Measurements from ENCODE around the gene MMAB. TPM values are rescaled to one million over a fixed set of nuclear protein-coding genes. Genes with fewer than 3 reads are reported as not detected.

The MMAB gene
- total and polyA plus RNA-seq, 2 donors: 28.7 to 30.7 TPM

DNA sequence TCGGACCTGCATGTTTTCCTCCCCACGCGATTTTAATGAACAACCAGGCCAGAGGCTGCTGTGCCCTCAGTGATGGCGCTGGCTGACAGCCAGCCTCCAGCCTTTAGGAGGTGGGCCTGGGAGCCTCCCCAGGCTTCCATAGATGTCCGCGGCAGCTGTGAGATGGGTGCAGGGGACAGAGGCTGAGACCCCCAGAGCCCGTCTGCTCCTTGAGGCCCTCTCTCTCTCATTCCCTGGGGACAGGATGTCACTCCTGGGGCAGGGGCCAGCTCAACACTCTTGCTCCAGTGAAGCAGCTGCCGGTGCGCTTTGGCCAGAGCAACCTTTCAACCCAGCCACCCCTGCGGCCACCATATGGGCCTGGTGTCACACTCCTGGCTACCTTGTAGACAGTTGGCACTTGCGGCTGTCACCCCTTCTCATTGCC lies 25.1 kb upstream of the MMAB start:
- H3K9me3 ChIP-seq (ENCODE audit: control insufficient read depth in 2 of 2, insufficient read depth in 1 of 2, low read length in 1 of 2): no peaks in the 10 kb centered on the region
- DNase-seq (ENCODE audit: low read depth in 6 of 9, low spot score in 9 of 9): no peak
- no peak overlapping the region for H3K4me3 ChIP-seq (ENCODE audit: low read length in 2 of 2)
- H3K36me3 ChIP-seq (ENCODE audit: control insufficient read depth in 2 of 2, insufficient read depth in 2 of 2, low read length in 1 of 2): no peaks in the 10 kb centered on the region
- WGBS: 98% methylated on average over 11 of the region's 11 CpGs
- H3K4me1 ChIP-seq (ENCODE audit: control insufficient read depth in 2 of 2, insufficient read depth in 2 of 2, low read length in 2 of 2): peaks cover 0 to 18% of the 10 kb centered on the region in 2 donors
- H3K27me3 ChIP-seq (ENCODE audit: control insufficient read depth in 2 of 2, insufficient read depth in 1 of 2, low read length in 1 of 2): peaks cover 0 to 4% of the 10 kb centered on the region in 2 donors
- H3K27ac ChIP-seq (ENCODE audit: low read depth in 1 of 2, low read length in 1 of 2): no peak overlapping the region

GRCh38 chr12:109597795-109598427 lies 24.6 kb upstream of the MMAB start:
- peak in 7 of 9 donors; percentile 19 to 58 (median 29) for DNase-seq (ENCODE audit: low read depth in 6 of 9, low spot score in 9 of 9)
- Histone ChIP-seq H3K4me3 (ENCODE audit: low read length in 2 of 2) (no peak overlapping the region), H3K27me3 (ENCODE audit: control insufficient read depth in 2 of 2, insufficient read depth in 1 of 2, low read length in 1 of 2) (peaks cover 0 to 3% of the 10 kb centered on the region in 2 donors), H3K36me3 (ENCODE audit: control insufficient read depth in 2 of 2, insufficient read depth in 2 of 2, low read length in 1 of 2) (no peaks in the 10 kb centered on the region), H3K4me1 (ENCODE audit: control insufficient read depth in 2 of 2, insufficient read depth in 2 of 2, low read length in 2 of 2) (peaks cover 0 to 18% of the 10 kb centered on the region in 2 donors), H3K9me3 (ENCODE audit: control insufficient read depth in 2 of 2, insufficient read depth in 1 of 2, low read length in 1 of 2) (no peaks in the 10 kb centered on the region), H3K27ac (ENCODE audit: low read depth in 1 of 2, low read length in 1 of 2) (no peak overlapping the region)
- WGBS: 53% methylated on average over 27 of the region's 27 CpGs

DNA sequence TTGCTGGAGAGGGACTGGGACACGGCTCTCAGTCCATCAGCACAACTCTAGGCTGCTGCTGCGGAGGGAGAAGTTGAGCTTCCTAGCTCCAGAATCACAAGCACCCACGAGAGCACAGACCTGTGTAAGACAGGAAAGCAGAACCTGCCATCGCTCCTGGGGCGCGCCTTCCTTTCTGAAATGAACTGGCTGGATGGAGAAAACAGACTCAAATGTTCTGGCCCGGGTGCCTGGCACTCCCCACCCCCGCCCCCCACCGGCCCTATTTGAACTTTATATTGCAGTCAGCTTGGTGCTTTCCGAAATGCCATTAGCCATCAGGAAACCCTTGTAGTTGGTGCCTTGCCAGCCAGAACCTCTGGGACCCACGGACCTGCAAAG lies 24.1 kb upstream of the MMAB start:
- no peak for DNase-seq (ENCODE audit: low read depth in 6 of 9, low spot score in 9 of 9)
- H3K27me3 ChIP-seq (ENCODE audit: control insufficient read depth in 2 of 2, insufficient read depth in 1 of 2, low read length in 1 of 2): no peaks in the 10 kb centered on the region
- 54% methylated on average over 11 of the region's 11 CpGs for WGBS
- no peaks in the 10 kb centered on the region for H3K36me3 ChIP-seq (ENCODE audit: control insufficient read depth in 2 of 2, insufficient read depth in 2 of 2, low read length in 1 of 2)
- H3K27ac ChIP-seq (ENCODE audit: low read depth in 1 of 2, low read length in 1 of 2): no peak overlapping the region
- no peak overlapping the region for H3K4me3 ChIP-seq (ENCODE audit: low read length in 2 of 2)
- H3K9me3 ChIP-seq (ENCODE audit: control insufficient read depth in 2 of 2, insufficient read depth in 1 of 2, low read length in 1 of 2): no peaks in the 10 kb centered on the region
- H3K4me1 ChIP-seq (ENCODE audit: control insufficient read depth in 2 of 2, insufficient read depth in 2 of 2, low read length in 2 of 2): peaks cover 0 to 18% of the 10 kb centered on the region in 2 donors

- no peak overlapping the region for H3K4me3 ChIP-seq (ENCODE audit: low read length in 2 of 2)
- H3K27ac ChIP-seq (ENCODE audit: low read depth in 1 of 2, low read length in 1 of 2): no peak overlapping the region
- 96% methylated on average over 24 of the region's 24 CpGs for WGBS
- DNase-seq (ENCODE audit: low read depth in 6 of 9, low spot score in 9 of 9): no peak
- H3K36me3 ChIP-seq (ENCODE audit: control insufficient read depth in 2 of 2, insufficient read depth in 2 of 2, low read length in 1 of 2): no peaks in the 10 kb centered on the region
- H3K9me3 ChIP-seq (ENCODE audit: control insufficient read depth in 2 of 2, insufficient read depth in 1 of 2, low read length in 1 of 2): no peaks in the 10 kb centered on the region
- H3K27me3 ChIP-seq (ENCODE audit: control insufficient read depth in 2 of 2, insufficient read depth in 1 of 2, low read length in 1 of 2): no peaks in the 10 kb centered on the region
- peaks cover 0 to 18% of the 10 kb centered on the region in 2 donors for H3K4me1 ChIP-seq (ENCODE audit: control insufficient read depth in 2 of 2, insufficient read depth in 2 of 2, low read length in 2 of 2)
Measured at GRCh38 chr12:109596418-109597244, 23.3 kb upstream of the MMAB start.

DNA sequence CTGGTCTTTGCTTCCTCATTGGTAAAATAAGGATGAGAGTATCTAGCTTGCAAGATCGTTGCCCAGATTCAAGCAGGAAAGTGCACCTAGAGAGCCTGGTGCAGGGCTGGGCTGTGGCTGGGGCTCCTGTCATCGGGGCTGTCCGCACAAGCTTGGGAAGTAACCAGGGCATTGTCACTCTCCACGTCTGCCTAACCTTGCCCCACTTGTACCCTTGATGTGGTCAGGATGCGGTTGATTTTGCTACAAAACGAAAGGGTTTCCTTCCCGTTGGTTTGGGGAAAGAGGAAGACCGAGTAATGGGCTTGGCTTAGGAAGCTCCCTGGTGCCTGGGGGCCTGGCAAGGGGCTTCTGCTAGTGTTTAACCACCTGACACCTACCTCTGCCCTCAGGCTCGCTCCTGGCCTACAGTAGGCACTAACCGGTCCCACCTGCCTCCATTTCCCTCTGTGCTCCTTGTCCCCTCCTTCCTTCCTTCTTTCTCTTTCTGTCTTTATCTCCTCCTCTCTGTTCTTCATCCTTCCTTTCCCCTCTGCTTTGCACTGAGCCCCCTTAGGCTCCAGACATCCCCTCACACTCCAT lies 22.1 kb upstream of the MMAB start:
- 5% methylated on average over 10 of the region's 10 CpGs for WGBS
- H3K36me3 ChIP-seq (ENCODE audit: control insufficient read depth in 2 of 2, insufficient read depth in 2 of 2, low read length in 1 of 2): no peaks in the 10 kb centered on the region
- no peak overlapping the region for H3K27ac ChIP-seq (ENCODE audit: low read depth in 1 of 2, low read length in 1 of 2)

GRCh38 chr12:109594556-109595317 lies 21.4 kb upstream of the MMAB start:
- no peak for DNase-seq (ENCODE audit: low read depth in 6 of 9, low spot score in 9 of 9)
- H3K4me1 ChIP-seq (ENCODE audit: control insufficient read depth in 2 of 2, insufficient read depth in 2 of 2, low read length in 2 of 2): peaks cover 0 to 18% of the 10 kb centered on the region in 2 donors
- no peaks in the 10 kb centered on the region for H3K9me3 ChIP-seq (ENCODE audit: control insufficient read depth in 2 of 2, insufficient read depth in 1 of 2, low read length in 1 of 2)
- H3K27ac ChIP-seq (ENCODE audit: low read depth in 1 of 2, low read length in 1 of 2): no peak overlapping the region
- H3K27me3 ChIP-seq (ENCODE audit: control insufficient read depth in 2 of 2, insufficient read depth in 1 of 2, low read length in 1 of 2): no peaks in the 10 kb centered on the region
- WGBS: 94% methylated on average over 15 of the region's 15 CpGs
- no peak overlapping the region for H3K4me3 ChIP-seq (ENCODE audit: low read length in 2 of 2)
- H3K36me3 ChIP-seq (ENCODE audit: control insufficient read depth in 2 of 2, insufficient read depth in 2 of 2, low read length in 1 of 2): no peaks in the 10 kb centered on the region

More for the DNA sequence above, 22.1 kb upstream of the MMAB start:
- Histone ChIP-seq H3K27me3 (ENCODE audit: control insufficient read depth in 2 of 2, insufficient read depth in 1 of 2, low read length in 1 of 2) (no peaks in the 10 kb centered on the region), H3K4me1 (ENCODE audit: control insufficient read depth in 2 of 2, insufficient read depth in 2 of 2, low read length in 2 of 2) (peaks cover 0 to 18% of the 10 kb centered on the region in 2 donors), H3K9me3 (ENCODE audit: control insufficient read depth in 2 of 2, insufficient read depth in 1 of 2, low read length in 1 of 2) (no peaks in the 10 kb centered on the region), H3K4me3 (ENCODE audit: low read length in 2 of 2) (no peak overlapping the region)
- peak in 4 of 9 donors; percentile 16 to 54 (median 34) for DNase-seq (ENCODE audit: low read depth in 6 of 9, low spot score in 9 of 9)

DNA sequence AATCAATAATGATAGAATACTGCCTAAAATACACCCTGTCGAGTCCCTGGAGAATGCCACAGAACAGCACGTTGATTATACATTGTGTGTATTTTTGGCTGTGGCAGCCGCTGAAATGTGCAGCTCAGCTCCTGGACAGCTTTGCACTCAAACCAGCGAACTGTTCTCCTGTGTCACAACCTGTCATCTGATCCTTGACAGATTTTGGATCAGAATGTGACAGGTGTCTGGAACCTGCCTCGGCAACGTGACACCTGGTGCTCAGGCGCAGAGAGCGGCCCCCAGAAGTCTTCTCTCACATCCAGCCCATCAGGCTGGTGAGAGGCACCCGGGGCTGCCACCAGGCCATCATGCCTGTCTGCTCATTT lies 19.6 kb upstream of the MMAB start:
- no peak for DNase-seq (ENCODE audit: low read depth in 6 of 9, low spot score in 9 of 9)
- H3K36me3 ChIP-seq (ENCODE audit: control insufficient read depth in 2 of 2, insufficient read depth in 2 of 2, low read length in 1 of 2): peaks cover 0 to 5% of the 10 kb centered on the region in 2 donors
- no peaks in the 10 kb centered on the region for H3K9me3 ChIP-seq (ENCODE audit: control insufficient read depth in 2 of 2, insufficient read depth in 1 of 2, low read length in 1 of 2)
- no peaks in the 10 kb centered on the region for H3K27me3 ChIP-seq (ENCODE audit: control insufficient read depth in 2 of 2, insufficient read depth in 1 of 2, low read length in 1 of 2)
- H3K27ac ChIP-seq (ENCODE audit: low read depth in 1 of 2, low read length in 1 of 2): no peak overlapping the region
- H3K4me1 ChIP-seq (ENCODE audit: control insufficient read depth in 2 of 2, insufficient read depth in 2 of 2, low read length in 2 of 2): peaks cover 0 to 16% of the 10 kb centered on the region in 2 donors
- 91% methylated on average over 9 of the region's 9 CpGs for WGBS
- H3K4me3 ChIP-seq (ENCODE audit: low read length in 2 of 2): no peak overlapping the region

- 98% methylated on average over 19 of the region's 19 CpGs for WGBS
- peaks cover 0 to 15% of the 10 kb centered on the region in 2 donors for H3K4me1 ChIP-seq (ENCODE audit: control insufficient read depth in 2 of 2, insufficient read depth in 2 of 2, low read length in 2 of 2)
Measured at GRCh38 chr12:109592195-109592904, 19.0 kb upstream of the MMAB start.

More at GRCh38 chr12:109592195-109592904, 19.0 kb upstream of the MMAB start:
- Histone ChIP-seq H3K27me3 (ENCODE audit: control insufficient read depth in 2 of 2, insufficient read depth in 1 of 2, low read length in 1 of 2) (no peaks in the 10 kb centered on the region), H3K36me3 (ENCODE audit: control insufficient read depth in 2 of 2, insufficient read depth in 2 of 2, low read length in 1 of 2) (peaks cover 0 to 6% of the 10 kb centered on the region in 2 donors), H3K27ac (ENCODE audit: low read depth in 1 of 2, low read length in 1 of 2) (no peak overlapping the region), H3K9me3 (ENCODE audit: control insufficient read depth in 2 of 2, insufficient read depth in 1 of 2, low read length in 1 of 2) (no peaks in the 10 kb centered on the region), H3K4me3 (ENCODE audit: low read length in 2 of 2) (no peak overlapping the region)
- DNase-seq (ENCODE audit: low read depth in 6 of 9, low spot score in 9 of 9): no peak

All from thymus (tissue), 11 donors.